IgD-negative memory B cell (primary cell): Measurements from ENCODE around the gene DENND5A. TPM values are rescaled to one million over a fixed set of nuclear protein-coding genes. Genes with fewer than 3 reads are reported as not detected.
"Not testable (repeated sequence)": the region's sequence is repeated elsewhere in the genome, so short reads cannot be mapped to it uniquely, and the experiment has no call there.

Experiments used
- H3K27ac Mint-ChIP-seq, 3 donors: one replicate each; pipeline ENCODE4 v1.8.0; 2020 to 2022; ENCODE audit warnings: mild to moderate bottlenecking in 3 of 3, mixed read lengths in 3 of 3, moderate library complexity in 1 of 3
- H3K27me3 Mint-ChIP-seq: one replicate; pipeline ENCODE4 v1.8.0; 2021; ENCODE audit warnings: mixed read lengths
- H3K36me3 Mint-ChIP-seq: one replicate; pipeline ENCODE4 v1.8.0; 2020; ENCODE audit warnings: mild to moderate bottlenecking, mixed read lengths
- H3K4me1 Mint-ChIP-seq, 3 donors: one replicate each; pipeline ENCODE4 v1.8.0; 2020 to 2022; ENCODE audit warnings: mixed read lengths in 3 of 3, mild to moderate bottlenecking in 1 of 3
- H3K4me3 Mint-ChIP-seq, 4 donors: one replicate each; pipeline ENCODE4 v1.8.0; 2020 to 2022; ENCODE audit warnings: mild to moderate bottlenecking in 4 of 4, mixed read lengths in 4 of 4, moderate library complexity in 3 of 4
- H3K9me3 Mint-ChIP-seq, 3 donors: one replicate each; pipeline ENCODE4 v1.8.0; 2020 to 2021; ENCODE audit warnings: mixed read lengths in 3 of 3, mild to moderate bottlenecking in 1 of 3
- polyA plus RNA-seq: library from polyadenylated mRNA; unstranded; fragments of 300-500 nt; fragmentation: Illumina TruSeq; gene quantifications from one replicate; pipeline ENCODE4 v1.2.3, GENCODE V29; 2021

The DENND5A gene
- polyA plus RNA-seq, 1 donor from 2014 or later = 9.3 TPM

DNA sequence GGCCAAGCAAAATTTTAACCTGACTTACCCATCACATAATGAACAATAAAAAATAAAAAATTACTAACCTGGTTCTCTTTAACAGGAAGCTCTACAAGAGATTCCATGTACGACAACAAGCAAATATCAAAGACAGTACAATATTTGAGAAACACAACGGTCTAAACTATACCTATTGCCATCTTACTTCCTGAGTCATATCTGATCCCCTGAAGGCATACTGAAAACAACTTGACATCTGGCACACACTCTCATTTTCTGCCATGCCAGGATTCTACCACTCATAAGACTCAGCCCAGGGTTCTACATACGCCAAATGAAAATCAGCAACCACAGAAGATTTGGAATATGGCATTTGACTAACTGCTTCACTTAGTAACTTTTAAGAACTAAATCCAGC lies 13.8 kb downstream of the DENND5A start:
- Mint-ChIP-seq H3K4me1 (peaks cover 19 to 27% (median 22%) of the 10 kb centered on the region in 3 donors), H3K27ac (no peak overlapping the region)

DNA sequence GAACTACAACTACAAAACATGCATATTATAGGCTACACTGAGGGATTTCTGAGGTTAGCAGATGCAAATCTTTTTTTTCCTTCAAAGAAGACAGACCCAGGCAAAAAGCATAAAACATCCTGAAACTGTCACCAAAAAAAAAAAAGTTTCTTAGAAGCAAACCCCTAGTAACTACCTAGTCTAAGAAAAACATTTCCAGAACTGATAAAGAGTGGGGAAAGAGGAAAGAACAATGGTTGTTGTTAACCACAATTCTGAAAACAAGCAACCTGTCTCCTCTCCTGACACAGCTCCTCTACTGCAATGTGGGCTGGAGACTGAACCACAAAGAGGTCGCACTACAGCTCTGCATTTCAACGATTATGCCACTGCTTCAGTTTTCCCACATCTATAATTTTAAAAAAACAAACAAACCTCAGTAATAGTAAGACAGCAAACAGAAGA lies 15.0 kb downstream of the DENND5A start:
- Mint-ChIP-seq H3K27ac (peak overlapping the region in 1 of 3 donors; percentile 94), H3K4me3 (peak overlapping the region in 2 of 4 donors; percentile 72 to 79), H3K9me3 (no peaks in the 10 kb centered on the region), H3K27me3 (no peaks in the 10 kb centered on the region), H3K4me1 (peaks cover 19 to 27% (median 19%) of the 10 kb centered on the region in 3 donors), H3K36me3 (no peaks in the 10 kb centered on the region)

More for the DNA sequence above, 13.8 kb downstream of the DENND5A start:
- Mint-ChIP-seq H3K4me3 (no peak overlapping the region), H3K9me3 (no peaks in the 10 kb centered on the region), H3K36me3 (no peaks in the 10 kb centered on the region), H3K27me3 (no peaks in the 10 kb centered on the region)

DNA sequence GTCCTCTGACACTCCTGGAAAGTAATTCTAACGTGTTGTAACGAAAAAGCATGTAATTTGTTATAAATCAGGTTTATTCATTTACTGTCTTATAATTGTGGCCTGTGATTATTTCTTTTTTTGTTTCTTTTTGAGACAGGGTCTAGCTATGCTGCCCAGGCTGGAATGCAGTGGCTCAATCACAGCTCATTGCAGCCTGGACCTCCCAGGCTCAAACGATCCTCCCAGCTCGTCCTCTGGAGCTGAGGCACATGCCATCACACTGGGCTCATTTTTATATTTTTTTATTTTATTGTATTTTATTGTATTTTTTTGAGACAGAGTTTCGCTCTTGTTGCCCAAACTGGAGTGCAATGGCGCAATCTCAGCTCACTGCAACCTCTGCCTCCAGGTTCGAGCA lies 15.9 kb downstream of the DENND5A start:
- no peaks in the 10 kb centered on the region for H3K9me3 Mint-ChIP-seq
- no peak overlapping the region for H3K4me3 Mint-ChIP-seq
- H3K4me1 Mint-ChIP-seq = peaks cover 19 to 24% (median 19%) of the 10 kb centered on the region in 3 donors
- no peaks in the 10 kb centered on the region for H3K36me3 Mint-ChIP-seq
- H3K27ac Mint-ChIP-seq = no peak overlapping the region
- no peaks in the 10 kb centered on the region for H3K27me3 Mint-ChIP-seq

- no peak overlapping the region for H3K4me3 Mint-ChIP-seq
- H3K9me3 Mint-ChIP-seq = no peaks in the 10 kb centered on the region
- H3K4me1 Mint-ChIP-seq = peaks cover 18 to 27% (median 19%) of the 10 kb centered on the region in 3 donors
- H3K36me3 Mint-ChIP-seq = no peaks in the 10 kb centered on the region
- no peaks in the 10 kb centered on the region for H3K27me3 Mint-ChIP-seq
- H3K27ac Mint-ChIP-seq = no peak overlapping the region
Measured at GRCh38 chr11:9247863-9248262, 17.3 kb downstream of the DENND5A start.

DNA sequence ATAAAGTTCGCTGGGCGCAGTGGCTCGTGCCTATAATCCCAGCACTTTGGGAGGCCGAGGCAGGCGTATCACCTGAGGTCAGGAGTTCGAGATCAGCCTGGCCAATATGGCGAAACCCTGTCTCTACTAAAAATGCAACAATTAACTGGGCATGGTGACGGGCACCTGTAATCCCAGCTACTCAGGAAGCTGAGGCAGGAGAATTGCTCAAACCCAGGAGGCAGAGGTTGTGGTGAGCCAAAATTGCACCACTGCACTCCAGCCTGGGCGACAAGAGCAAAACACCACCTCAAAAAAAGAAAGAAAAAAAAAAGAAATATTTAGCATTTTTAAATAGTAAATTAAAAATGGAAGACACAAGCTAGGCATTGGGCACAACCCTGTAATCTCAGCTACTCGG lies 28.9 kb downstream of the DENND5A start:
- not testable (repeated sequence) for H3K27ac Mint-ChIP-seq, H3K4me3 Mint-ChIP-seq, H3K9me3 Mint-ChIP-seq, H3K27me3 Mint-ChIP-seq
- Mint-ChIP-seq H3K36me3 (peaks cover 14% of the 10 kb centered on the region), H3K4me1 (peaks cover 10 to 13% (median 13%) of the 10 kb centered on the region in 3 donors)

GRCh38 chr11:9232482-9232881 lies 32.7 kb downstream of the DENND5A start:
- Mint-ChIP-seq H3K4me3 (no peak overlapping the region), H3K36me3 (peaks cover 7% of the 10 kb centered on the region), H3K27ac (no peak overlapping the region), H3K27me3 (peaks cover 1% of the 10 kb centered on the region), H3K9me3 (peaks cover 0 to 7% (median 3%) of the 10 kb centered on the region in 3 donors), H3K4me1 (peaks cover 12 to 28% (median 17%) of the 10 kb centered on the region in 3 donors)

- H3K27me3 Mint-ChIP-seq = peaks cover 1% of the 10 kb centered on the region
- H3K4me1 Mint-ChIP-seq = peaks cover 13 to 28% (median 18%) of the 10 kb centered on the region in 3 donors
- peaks cover 7% of the 10 kb centered on the region for H3K36me3 Mint-ChIP-seq
- H3K4me3 Mint-ChIP-seq = peak overlapping the region; percentile 27 to 88 (median 68)
- peak overlapping the region in 1 of 3 donors; percentile 56 for H3K27ac Mint-ChIP-seq
- peaks cover 0 to 7% (median 3%) of the 10 kb centered on the region in 3 donors for H3K9me3 Mint-ChIP-seq
Measured at GRCh38 chr11:9231848-9232177, 33.3 kb downstream of the DENND5A start.

DNA sequence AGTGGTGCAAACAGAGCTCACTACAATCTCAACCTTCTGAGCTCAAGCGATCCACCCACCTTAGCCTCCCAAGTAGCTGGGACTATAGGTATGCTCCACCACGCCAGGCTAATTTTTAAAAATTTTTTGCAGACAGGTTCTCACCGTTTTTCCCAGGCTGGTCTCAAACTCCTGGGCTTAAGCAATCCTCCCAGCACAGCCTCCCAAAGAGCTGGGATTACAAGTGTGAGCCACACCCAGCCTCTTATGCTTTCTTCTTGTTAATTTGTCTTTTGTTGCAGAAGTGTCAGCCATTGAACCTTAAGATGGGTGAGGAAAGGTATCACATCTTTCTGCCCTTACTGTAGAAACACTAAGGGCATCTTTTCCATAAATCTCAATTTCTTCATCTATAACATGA lies 34.9 kb downstream of the DENND5A start:
- H3K27ac Mint-ChIP-seq = peak overlapping the region in 1 of 3 donors; percentile 31
- H3K36me3 Mint-ChIP-seq = peaks cover 6% of the 10 kb centered on the region
- H3K9me3 Mint-ChIP-seq = peaks cover 0 to 7% (median 3%) of the 10 kb centered on the region in 3 donors
- H3K27me3 Mint-ChIP-seq = peaks cover 1% of the 10 kb centered on the region
- peaks cover 15 to 36% (median 18%) of the 10 kb centered on the region in 3 donors for H3K4me1 Mint-ChIP-seq
- peak overlapping the region in 1 of 4 donors; percentile 30 for H3K4me3 Mint-ChIP-seq

GRCh38 chr11:9228091-9228490 lies 37.1 kb downstream of the DENND5A start:
- H3K27ac Mint-ChIP-seq = no peak overlapping the region
- H3K36me3 Mint-ChIP-seq = peaks cover 4% of the 10 kb centered on the region
- peaks cover 17 to 40% (median 20%) of the 10 kb centered on the region in 3 donors for H3K4me1 Mint-ChIP-seq
- H3K9me3 Mint-ChIP-seq = no peaks in the 10 kb centered on the region
- H3K27me3 Mint-ChIP-seq = peaks cover 1% of the 10 kb centered on the region
- H3K4me3 Mint-ChIP-seq = no peak overlapping the region

GRCh38 chr11:9225748-9226298 lies 39.3 kb downstream of the DENND5A start:
- H3K9me3 Mint-ChIP-seq = no peaks in the 10 kb centered on the region
- peaks cover 4% of the 10 kb centered on the region for H3K36me3 Mint-ChIP-seq
- no peak overlapping the region for H3K4me3 Mint-ChIP-seq
- peaks cover 1% of the 10 kb centered on the region for H3K27me3 Mint-ChIP-seq
- H3K27ac Mint-ChIP-seq = no peak overlapping the region
- H3K4me1 Mint-ChIP-seq = peaks cover 8 to 28% (median 13%) of the 10 kb centered on the region in 3 donors

GRCh38 chr11:9222654-9223053 lies 42.5 kb downstream of the DENND5A start:
- H3K4me3 Mint-ChIP-seq = no peak overlapping the region
- peaks cover 4% of the 10 kb centered on the region for H3K36me3 Mint-ChIP-seq
- no peaks in the 10 kb centered on the region for H3K27me3 Mint-ChIP-seq
- H3K9me3 Mint-ChIP-seq = no peaks in the 10 kb centered on the region
- H3K4me1 Mint-ChIP-seq = peaks cover 8 to 17% (median 9%) of the 10 kb centered on the region in 3 donors
- H3K27ac Mint-ChIP-seq = no peak overlapping the region

DNA sequence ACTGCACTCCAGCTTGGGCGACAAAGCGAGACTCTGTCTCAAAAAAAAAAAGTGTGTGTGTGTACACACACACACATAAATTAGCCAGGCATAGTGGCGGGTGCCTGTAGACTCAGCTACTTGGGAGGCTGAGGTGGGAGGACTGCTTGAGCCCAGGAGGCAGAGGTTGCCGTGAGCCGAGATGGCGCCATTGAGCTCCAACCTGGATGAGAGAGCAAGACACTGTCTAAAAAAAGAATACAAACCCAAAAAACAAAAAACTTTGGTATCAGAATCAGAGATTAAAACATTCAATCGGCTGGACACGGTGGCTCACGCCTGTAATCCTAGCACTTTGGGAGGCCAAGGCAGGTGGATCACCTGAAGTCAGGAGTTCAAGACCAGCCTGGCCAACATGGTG lies 44.3 kb downstream of the DENND5A start:
- peak overlapping the region in 1 of 3 donors; percentile 76 for H3K27ac Mint-ChIP-seq
- not testable (repeated sequence) for H3K36me3 Mint-ChIP-seq, H3K27me3 Mint-ChIP-seq, H3K9me3 Mint-ChIP-seq, H3K4me3 Mint-ChIP-seq, H3K4me1 Mint-ChIP-seq

- Mint-ChIP-seq H3K27ac (no peak overlapping the region), H3K4me1 (peaks cover 9 to 10% (median 10%) of the 10 kb centered on the region in 3 donors), H3K4me3 (no peak overlapping the region), H3K36me3 (peaks cover 2% of the 10 kb centered on the region), H3K27me3 (no peaks in the 10 kb centered on the region), H3K9me3 (no peaks in the 10 kb centered on the region)
Measured at GRCh38 chr11:9219572-9219971, 45.6 kb downstream of the DENND5A start.

GRCh38 chr11:9219115-9219514 lies 46.0 kb downstream of the DENND5A start:
- no peak overlapping the region for H3K4me3 Mint-ChIP-seq
- H3K36me3 Mint-ChIP-seq = no peaks in the 10 kb centered on the region
- no peaks in the 10 kb centered on the region for H3K9me3 Mint-ChIP-seq
- peaks cover 9 to 12% (median 11%) of the 10 kb centered on the region in 3 donors for H3K4me1 Mint-ChIP-seq
- no peaks in the 10 kb centered on the region for H3K27me3 Mint-ChIP-seq
- no peak overlapping the region for H3K27ac Mint-ChIP-seq

- Mint-ChIP-seq H3K36me3 (no peaks in the 10 kb centered on the region), H3K27me3 (no peaks in the 10 kb centered on the region), H3K4me3 (no peak overlapping the region), H3K27ac (no peak overlapping the region), H3K4me1 (peaks cover 14 to 37% (median 34%) of the 10 kb centered on the region in 3 donors), H3K9me3 (no peaks in the 10 kb centered on the region)
Measured at GRCh38 chr11:9214765-9215164, 50.4 kb downstream of the DENND5A start.

DNA sequence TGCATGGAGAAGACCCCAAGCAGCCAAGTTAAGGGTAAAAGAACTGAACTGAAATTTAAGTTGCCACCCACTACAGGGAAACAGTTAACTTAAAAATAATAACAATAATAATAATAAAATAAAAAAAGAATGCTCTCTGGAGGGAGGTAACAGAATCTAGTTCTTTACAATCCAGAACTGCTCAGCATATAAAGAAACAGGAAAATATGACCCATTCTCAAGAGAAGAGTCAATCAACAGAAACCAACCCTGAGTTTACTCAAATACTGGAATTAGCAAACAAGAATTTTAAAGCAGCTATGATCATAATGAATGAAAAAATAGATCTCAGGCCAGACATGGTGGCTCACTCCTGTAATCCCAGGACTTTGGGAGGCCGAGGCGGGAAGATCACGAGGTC lies 53.8 kb downstream of the DENND5A start:
- Mint-ChIP-seq H3K36me3 (no peaks in the 10 kb centered on the region), H3K9me3 (no peaks in the 10 kb centered on the region), H3K4me3 (peak overlapping the region in 1 of 4 donors; percentile 65), H3K27ac (no peak overlapping the region), H3K4me1 (peaks cover 19 to 54% (median 48%) of the 10 kb centered on the region in 3 donors), H3K27me3 (no peaks in the 10 kb centered on the region)
